Measurements from ENCODE around the gene RRM2. TPM values are rescaled to one million over a fixed set of nuclear protein-coding genes. Genes with fewer than 3 reads are reported as not detected.
A peak's percentile ranks its signal among the peaks of the same experiment; 100 is the strongest.
"Not testable (repeated sequence)": the region's sequence is repeated elsewhere in the genome, so short reads cannot be mapped to it uniquely, and the experiment has no call there.

RRM2 gene
- total RNA-seq, 1 donor from 2014 or later, result 2.1 TPM

DNA sequence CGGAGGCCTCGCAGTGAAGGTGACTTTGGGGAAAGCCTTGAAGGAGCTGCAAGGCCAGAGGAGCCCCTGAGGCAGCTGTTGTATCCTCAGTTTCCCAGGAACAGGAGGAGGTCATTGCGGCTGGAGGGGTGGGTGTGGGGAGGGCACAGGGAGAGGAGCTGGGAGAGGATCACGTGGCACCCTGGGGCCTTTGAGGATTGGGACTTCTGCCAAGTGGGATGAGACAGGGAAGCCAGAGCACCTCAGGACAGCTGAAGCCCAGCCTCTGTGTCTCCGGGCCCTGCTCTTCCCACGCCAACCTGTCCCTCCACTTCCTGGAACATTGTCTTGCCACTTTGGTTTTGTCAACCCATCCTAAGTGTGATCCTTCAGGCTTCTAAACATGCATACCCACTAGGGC lies 19.4 kb upstream of the RRM2 start:
- TF ChIP-seq CTCF (IDR thresholded peaks at IDR 0.05; ENCODE audit: borderline replicate concordance), result no peak
- H3K27me3 ChIP-seq (ENCODE audit: low read depth), result no peaks in the 10 kb centered on the region
- no peak for DNase-seq
- H3K36me3 ChIP-seq, result no peaks in the 10 kb centered on the region
- peaks cover 11% of the 10 kb centered on the region for H3K4me1 ChIP-seq
- H3K9me3 ChIP-seq (replicated peaks), result peaks cover 10% of the 10 kb centered on the region
- no peak overlapping the region for H3K4me3 ChIP-seq
- H3K27ac ChIP-seq (replicated peaks), result no peak overlapping the region
- intact Hi-C loops (cut with micrococcal nuclease), result no loop called here

DNA sequence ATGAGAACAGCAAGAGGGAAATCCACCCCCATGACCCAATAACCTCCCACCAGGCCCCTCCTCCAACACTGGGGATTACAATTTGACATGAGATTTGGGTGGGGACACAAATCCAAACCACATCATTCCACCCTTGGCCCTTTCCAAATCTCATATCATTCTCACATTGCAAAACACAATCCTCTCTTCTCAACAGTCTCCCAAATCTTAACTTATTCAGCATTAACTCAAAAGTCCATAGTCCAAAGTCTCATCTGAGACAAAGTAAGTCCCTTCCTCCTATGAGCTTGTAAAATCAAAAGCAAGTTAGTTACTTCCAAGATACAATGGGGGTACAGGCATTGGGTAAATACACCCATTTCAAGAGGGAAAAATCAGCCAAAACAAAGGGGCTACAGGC lies 17.6 kb upstream of the RRM2 start:
- peaks cover 11% of the 10 kb centered on the region for H3K4me1 ChIP-seq
- H3K27ac ChIP-seq (replicated peaks); H3K4me3 ChIP-seq; intact Hi-C loops (cut with micrococcal nuclease); H3K9me3 ChIP-seq (replicated peaks); H3K27me3 ChIP-seq (ENCODE audit: low read depth); H3K36me3 ChIP-seq; DNase-seq: not testable (repeated sequence)

GRCh38 chr2:10109311-10109710 lies 13.2 kb upstream of the RRM2 start:
- TF ChIP-seq CTCF (IDR thresholded peaks at IDR 0.05; ENCODE audit: borderline replicate concordance), result no peak
- Histone ChIP-seq H3K4me1 (no peaks in the 10 kb centered on the region), H3K4me3 (no peak overlapping the region), H3K27me3 (ENCODE audit: low read depth) (no peaks in the 10 kb centered on the region), H3K9me3 (replicated peaks) (peaks cover 10% of the 10 kb centered on the region), H3K36me3 (no peaks in the 10 kb centered on the region), H3K27ac (replicated peaks) (no peak overlapping the region)
- intact Hi-C loops (cut with micrococcal nuclease), result no loop called here
- DNase-seq, result no peak

- no peak for DNase-seq
- Histone ChIP-seq H3K4me1 (peaks cover 34% of the 10 kb centered on the region), H3K27me3 (ENCODE audit: low read depth) (peaks cover 20% of the 10 kb centered on the region), H3K9me3 (replicated peaks) (no peaks in the 10 kb centered on the region), H3K27ac (replicated peaks) (no peak overlapping the region), H3K4me3 (no peak overlapping the region), H3K36me3 (no peaks in the 10 kb centered on the region)
- no peak for TF ChIP-seq CTCF (IDR thresholded peaks at IDR 0.05; ENCODE audit: borderline replicate concordance)
- intact Hi-C loops (cut with micrococcal nuclease), result no loop called here
Measured at GRCh38 chr2:10119027-10119325, 3.6 kb upstream of the RRM2 start.

DNA sequence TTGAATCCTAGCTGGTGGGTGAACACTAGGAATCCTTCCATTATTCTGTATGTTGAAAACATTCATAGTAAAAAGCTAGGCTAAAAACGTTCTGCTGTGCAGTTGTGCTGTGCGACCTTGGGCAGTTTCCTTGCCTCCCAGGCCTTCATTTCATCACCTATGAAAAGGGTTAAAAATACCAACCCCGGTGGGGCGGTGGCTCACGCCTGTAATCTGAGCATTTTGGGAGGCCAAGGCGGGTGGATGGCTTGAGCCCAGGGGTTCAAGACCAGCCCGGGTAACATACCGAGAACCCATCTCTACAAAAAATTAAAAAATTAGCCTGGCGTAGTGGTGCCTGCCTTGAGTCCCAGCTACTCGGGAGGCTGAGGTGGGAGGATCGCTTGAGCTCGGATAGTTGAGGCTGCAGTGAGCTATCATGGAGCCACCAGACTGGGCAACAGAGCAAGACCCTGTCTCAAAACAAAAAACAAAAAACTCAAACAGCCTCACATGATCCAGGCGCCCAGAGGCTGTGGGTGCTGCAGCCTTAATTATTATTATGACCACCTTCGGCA lies 2.9 kb upstream of the RRM2 start:
- intact Hi-C loops (cut with micrococcal nuclease), result no loop called here
- Histone ChIP-seq H3K27me3 (ENCODE audit: low read depth) (peaks cover 25% of the 10 kb centered on the region), H3K9me3 (replicated peaks) (no peaks in the 10 kb centered on the region), H3K4me3 (peak overlapping the region; percentile 78), H3K4me1 (peaks cover 38% of the 10 kb centered on the region), H3K27ac (replicated peaks) (peak overlapping the region; percentile 80), H3K36me3 (no peaks in the 10 kb centered on the region)
- no peak for TF ChIP-seq CTCF (IDR thresholded peaks at IDR 0.05; ENCODE audit: borderline replicate concordance)
- no peak for DNase-seq

DNA sequence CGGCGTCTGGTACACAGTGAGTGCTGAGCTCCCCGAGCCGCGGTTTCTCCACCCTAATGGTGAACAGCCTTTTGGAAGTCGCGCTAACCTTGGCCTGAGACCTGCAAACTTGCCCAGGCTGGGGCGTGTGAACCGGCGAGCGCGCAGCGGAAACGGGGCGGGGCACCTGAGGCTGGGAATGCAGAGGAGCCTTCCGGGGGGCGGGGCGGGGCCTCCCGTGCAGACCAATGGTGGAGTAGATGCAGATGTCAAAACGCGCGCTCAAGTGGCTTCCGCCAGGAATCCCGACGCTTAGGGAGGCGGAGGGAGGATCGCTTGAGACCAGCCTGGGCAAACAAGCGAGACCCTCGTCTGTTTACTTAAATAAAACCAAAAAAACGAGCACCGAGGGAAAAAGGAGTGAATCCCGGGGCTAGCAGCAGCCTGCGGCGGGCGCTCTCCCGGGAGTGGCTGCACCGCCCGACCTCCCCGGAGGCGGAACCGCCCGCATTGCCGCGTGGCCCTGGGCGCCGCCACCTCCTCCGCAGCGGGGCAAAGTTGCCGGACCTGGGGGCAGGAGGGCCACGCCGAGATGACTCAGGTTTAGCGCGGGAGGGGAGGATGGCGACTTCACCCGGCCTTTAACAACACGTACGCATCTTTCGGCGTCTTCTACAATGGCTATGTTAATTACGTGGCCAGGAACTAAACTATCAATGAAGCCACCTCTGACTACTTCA lies 2.2 kb upstream of the RRM2 start:
- H3K27me3 ChIP-seq (ENCODE audit: low read depth), result peaks cover 25% of the 10 kb centered on the region
- H3K4me3 ChIP-seq, result peak overlapping the region; percentile 78
- TF ChIP-seq CTCF (IDR thresholded peaks at IDR 0.05; ENCODE audit: borderline replicate concordance), result no peak
- peak overlapping the region; percentile 80 for H3K27ac ChIP-seq (replicated peaks)
- intact Hi-C loops (cut with micrococcal nuclease), result no loop called here
- H3K4me1 ChIP-seq, result peaks cover 40% of the 10 kb centered on the region
- no peaks in the 10 kb centered on the region for H3K36me3 ChIP-seq
- H3K9me3 ChIP-seq (replicated peaks), result no peaks in the 10 kb centered on the region
- peak; percentile 97 for DNase-seq
